ENCODE measurements around the gene TRAPPC2L.
"Not testable (repeated sequence)": the region's sequence is repeated elsewhere in the genome, so short reads cannot be mapped to it uniquely, and the experiment has no call there.

Gene TRAPPC2L

GRCh38 chr16:88819126-88819525, 37.8 kb upstream of the TRAPPC2L start:
- DNase-seq = no peak

DNA sequence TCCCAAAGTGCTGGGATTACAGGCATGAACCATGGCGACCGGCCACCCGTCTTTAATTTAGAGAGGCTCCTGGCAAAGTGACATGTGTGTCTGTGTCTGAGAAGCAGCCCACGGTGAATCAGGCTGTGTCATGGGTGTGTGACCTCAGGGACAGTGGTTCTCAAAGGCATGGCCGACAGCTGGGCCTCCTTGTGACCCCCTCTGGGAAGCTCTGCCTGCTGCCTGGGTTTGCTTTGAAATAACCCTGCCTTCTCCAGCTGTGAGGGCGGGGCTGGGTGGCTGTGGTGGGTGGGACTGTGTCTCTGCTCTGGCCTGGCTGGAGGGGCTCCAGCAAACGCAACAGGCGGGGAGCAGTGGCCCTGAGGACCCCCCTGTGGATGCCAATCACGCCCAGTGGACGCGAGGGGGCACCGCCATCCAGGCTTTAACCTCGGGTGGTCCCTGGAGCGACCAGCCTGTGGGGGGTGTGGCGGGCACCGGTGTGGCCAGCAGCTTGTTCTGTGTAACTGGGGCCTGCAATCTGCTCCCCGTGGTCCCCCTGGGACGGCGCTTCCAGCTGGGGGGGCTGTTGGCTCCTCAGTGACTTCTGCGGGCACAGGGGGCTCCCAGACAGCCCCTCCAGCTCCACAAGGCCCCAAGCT, 36.4 kb upstream of the TRAPPC2L start:
- DNase-seq = no peak

DNA sequence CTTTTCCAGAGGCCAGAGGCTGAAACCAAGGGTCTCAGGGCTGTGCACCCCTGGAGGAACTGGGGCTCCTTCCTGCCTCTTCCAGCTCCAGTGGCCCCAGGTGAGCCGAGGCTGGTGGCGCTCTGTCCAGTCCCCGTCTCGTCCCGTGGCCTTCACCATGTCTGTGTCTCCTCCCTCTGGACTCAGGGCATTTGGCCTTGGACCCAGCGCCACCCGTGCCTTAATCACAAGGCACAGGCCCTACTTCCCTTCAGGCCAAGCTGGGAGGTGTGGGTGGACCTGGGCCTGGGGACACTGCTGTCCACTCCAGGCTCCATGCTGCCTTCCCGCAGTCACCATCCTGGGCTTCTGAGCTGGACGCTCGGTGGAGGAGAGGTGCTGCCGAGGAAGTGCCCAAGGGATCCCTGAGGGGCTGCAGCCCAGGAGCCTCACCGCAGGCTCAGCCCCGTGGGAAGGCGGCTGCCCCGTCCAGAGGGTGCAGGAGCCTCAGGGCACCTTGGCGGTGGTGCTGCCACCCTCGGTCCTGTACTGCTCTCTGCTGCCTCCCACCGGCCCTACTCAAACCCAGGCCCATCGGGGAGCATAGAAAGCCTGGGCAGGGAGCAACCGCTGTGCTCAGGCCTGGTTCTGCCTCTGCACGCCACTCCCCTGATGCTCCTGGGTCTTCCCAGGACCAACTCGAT, 35.6 kb upstream of the TRAPPC2L start:
- no peak for DNase-seq

DNA sequence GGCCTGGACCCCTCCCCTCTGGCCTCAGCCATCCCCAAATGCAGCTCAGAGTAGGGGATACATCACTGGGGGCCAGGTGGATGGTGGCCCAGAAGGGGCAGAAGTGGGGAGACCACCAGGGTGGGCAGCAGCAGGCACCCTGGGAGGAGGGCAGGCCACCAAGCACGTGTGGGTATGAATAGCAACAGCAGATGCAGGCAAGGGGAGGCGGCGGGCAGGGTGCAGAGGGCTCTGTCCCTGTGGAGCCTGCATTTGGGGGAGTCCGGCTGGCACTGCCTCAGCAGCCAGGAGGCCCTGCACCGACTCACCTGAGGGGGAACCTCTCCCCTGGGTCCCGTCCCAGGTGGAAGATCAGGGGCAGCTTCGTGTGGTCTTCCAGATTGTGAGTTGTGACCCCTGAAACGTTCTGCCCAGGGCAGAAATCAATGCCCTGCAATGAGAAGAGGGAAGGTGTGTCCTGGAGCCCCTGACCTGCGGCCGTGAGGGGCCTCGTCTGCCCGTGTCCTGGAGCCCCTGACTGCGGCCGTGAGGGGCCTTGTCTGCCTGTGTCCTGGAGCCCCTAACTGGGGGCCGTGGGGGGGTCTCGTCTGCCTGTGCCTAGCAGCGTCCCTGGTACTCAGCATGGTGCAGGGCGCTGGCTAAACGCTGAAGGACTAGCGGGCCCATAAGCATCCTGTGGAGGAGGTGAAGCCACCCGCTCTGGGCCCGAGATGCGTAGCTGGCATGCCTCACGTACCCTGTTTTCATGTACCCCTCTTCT, 34.5 kb upstream of the TRAPPC2L start:
- DNase-seq = no peak

- DNase-seq = not testable (repeated sequence)
Observed at GRCh38 chr16:88823646-88824045, 33.3 kb upstream of the TRAPPC2L start.

GRCh38 chr16:88824256-88825077, 32.5 kb upstream of the TRAPPC2L start:
- no peak for DNase-seq

DNA sequence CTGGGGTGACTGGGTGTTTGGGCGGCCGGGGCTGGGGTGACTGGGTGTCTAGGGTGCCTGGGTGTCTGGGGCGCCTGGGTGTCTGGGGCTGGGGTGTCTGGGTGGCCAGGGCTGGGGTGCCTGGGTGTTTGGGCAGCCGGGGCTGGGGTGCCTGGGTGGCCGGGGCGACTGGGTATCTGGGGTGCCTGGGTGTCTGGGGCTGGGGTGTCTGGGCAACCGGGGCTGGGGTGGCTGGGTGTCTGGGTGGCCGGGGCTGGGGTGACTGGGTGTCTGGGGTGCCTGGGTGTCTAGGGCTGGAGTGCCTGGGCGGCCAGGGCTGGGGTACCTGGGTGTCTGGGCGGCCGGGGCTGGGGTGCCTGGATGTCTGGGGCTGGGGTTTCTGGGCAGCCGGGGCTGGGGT, 31.8 kb upstream of the TRAPPC2L start:
- no peak for DNase-seq

DNA sequence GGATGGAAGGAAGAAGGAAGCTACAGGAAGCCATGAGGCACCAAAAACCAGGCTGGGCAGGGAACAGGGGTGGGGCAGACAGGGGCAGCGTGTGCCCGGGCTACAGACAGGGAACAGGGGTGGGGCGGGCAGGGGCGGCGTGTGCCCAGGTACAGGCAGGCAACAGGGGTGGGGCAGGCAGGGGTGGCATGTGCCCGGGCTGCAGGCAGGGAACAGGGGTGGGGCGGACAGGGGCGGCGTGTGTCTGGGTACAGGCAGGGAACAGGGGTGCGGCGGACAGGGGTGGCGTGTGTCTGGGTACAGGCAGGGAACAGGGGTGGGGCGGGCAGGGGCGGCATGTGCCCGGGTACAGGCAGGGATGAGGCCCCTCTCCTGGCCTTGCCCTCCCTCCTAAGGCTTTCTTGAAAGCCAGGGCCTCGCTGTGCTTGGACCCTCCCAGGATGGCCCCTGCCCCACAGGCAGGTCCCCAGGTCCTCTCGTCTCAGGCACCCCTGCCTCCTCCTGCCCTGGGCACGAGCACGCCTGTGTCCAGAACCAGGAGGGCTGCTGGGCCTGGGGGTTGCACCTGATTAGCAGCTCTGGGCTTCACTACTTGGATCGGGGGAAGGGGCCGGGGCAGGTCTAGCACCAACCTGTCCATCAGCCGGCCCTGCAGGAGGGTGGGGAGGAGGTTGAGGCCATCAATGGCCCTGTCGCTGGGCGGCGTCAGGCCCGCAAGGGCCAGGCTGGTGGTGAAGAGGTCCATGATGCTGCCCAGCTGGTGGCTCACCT, 30.7 kb upstream of the TRAPPC2L start:
- DNase-seq = no peak

- no peak for DNase-seq
Observed at GRCh38 chr16:88827727-88828126, 29.2 kb upstream of the TRAPPC2L start.

- no peak for DNase-seq
Observed at GRCh38 chr16:88828711-88829110, 28.2 kb upstream of the TRAPPC2L start.

DNA sequence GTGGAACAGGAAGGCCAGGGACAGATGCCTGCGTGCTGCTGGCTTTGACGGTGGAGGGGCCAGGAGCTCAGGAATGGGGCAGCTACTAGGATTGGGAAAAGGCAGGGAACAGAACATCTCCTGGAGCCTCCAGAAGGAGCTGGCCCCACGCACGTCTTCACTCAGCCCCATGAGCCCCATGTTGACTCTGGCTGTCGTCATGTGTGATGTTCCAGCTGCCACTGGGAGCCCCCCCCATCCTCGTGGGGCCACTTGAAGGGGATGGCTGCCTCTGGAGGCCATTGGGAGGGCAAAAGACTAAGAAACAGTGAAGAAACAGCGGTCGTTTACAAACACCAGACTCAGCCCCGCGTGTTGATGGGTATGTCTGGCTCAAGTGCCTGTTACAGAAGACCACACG, 26.7 kb upstream of the TRAPPC2L start:
- DNase-seq = no peak

- DNase-seq = no peak
Observed at GRCh38 chr16:88830783-88831182, 26.1 kb upstream of the TRAPPC2L start.

- DNase-seq = no peak
Observed at GRCh38 chr16:88831838-88832237, 25.1 kb upstream of the TRAPPC2L start.

- DNase-seq = no peak
Observed at GRCh38 chr16:88833086-88833485, 23.8 kb upstream of the TRAPPC2L start.

DNA sequence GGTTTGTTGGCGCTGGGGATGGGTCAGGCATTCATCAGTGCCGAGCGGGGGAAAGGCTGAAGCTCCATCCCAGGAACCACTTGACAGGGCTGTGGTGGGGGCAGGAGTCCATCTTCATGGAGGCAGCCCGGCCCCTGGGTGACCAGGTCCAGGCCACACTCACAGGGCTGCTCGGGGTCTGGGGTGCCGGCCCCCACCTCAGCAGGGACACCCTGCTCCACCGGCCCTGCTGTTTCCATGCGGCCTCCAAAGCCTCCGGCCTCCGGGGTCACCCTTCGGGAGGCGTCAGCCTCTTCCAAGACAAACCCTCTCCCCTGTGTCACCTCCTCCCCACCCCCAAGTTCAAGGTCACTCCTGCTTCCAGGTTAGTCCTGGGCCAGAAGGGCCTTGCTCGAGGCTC, 22.3 kb upstream of the TRAPPC2L start:
- no peak for DNase-seq

- DNase-seq = no peak
Observed at GRCh38 chr16:88835383-88835782, 21.5 kb upstream of the TRAPPC2L start.

GRCh38 chr16:88835818-88836217, 21.1 kb upstream of the TRAPPC2L start:
- no peak for DNase-seq

- DNase-seq = no peak
Observed at GRCh38 chr16:88836791-88837190, 20.1 kb upstream of the TRAPPC2L start.

DNA sequence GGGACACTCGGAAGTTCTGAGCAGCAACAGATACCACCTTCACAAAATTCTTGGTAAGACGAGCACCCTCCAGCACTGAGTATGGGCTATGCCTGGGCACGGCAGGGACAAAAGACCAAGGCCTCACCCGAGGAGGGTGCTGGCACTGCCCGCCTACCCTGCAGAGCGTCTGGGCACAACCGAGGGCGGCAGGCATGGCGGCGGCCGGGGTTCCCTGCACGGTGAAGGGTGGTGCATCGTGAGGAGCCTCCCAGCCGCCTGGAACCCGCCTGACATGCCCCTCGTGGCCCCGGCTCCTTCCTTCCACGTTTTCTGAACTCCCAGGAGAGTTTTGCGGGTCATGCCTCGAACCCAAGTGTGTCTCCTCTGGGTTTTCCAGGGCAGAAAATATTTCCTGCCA, 19.1 kb upstream of the TRAPPC2L start:
- no peak for DNase-seq

DNA sequence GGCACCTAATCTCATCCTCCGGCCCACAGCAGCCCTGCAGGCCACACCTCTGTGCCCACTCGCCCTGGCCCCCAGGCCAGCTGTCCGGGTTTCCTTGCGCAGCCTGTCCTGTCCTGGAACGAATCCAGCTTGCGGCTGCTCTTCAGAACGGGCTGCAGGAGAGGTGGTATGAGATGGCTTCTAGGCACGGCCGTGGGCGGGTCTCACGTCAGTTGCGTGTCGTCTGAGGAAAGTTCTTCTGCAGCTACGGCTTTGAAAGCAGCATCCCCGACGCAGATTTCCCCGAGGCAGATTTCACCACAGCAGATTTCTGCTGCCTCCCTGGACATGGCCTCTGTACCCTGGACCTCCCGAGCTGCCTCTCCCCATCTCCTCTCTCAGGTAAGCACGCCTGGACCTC, 18.4 kb upstream of the TRAPPC2L start:
- DNase-seq = no peak

DNA sequence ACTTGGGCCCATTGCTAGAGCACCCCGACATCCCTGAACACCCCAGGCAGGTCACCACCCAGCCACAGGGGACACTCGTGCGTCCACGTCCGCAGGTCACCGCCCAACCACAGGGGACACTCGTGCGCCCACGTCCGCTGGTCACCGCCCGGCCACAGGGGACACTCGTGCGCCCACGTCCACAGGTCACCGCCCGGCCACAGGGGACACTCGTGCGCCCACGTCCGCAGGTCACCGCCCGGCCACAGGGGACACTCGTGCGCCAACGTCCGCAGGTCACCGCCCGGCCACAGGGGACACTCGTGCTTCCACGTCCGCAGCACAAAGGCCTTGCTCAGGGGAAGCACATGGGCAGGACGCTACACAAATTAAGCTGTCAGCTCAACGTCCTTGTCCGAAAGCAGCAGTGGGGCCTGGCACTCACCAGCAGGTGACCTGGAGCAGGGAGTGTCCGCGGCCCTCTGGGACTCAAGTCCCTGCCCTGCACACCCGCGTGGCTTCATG, 17.8 kb upstream of the TRAPPC2L start:
- DNase-seq = no peak
